Upper lobe of left lung (tissue), 6 donors: ENCODE data around the gene DTNB. TPM values are rescaled to one million over a fixed set of nuclear protein-coding genes. Genes with fewer than 3 reads are reported as not detected.

Source experiments
- ATAC-seq, 2 donors: fragments of 200-7000 bp; cut with Tn5 transposase; one replicate each; pipeline ENCODE4 v1.9.1; 2022; ENCODE audit warnings: mild to moderate bottlenecking in 2 of 2, moderate library complexity in 2 of 2; ENCODE audit not compliant: low FRiP score in 2 of 2
- DNase-seq, 2 donors: peaks; one replicate each; pipeline ENCODE4 v3.0.0-alpha.2; 2019 to 2020
- H3K27ac ChIP-seq, 4 donors: fragments of 200-600 bp; sonication (generic); one replicate each; pipeline ENCODE4 v1.5.1; 2016 to 2019
- H3K27me3 ChIP-seq, 4 donors: fragments of 200-600 bp; sonication (generic); one replicate each; pipeline ENCODE4 v1.5.1; 2017 to 2019
- H3K36me3 ChIP-seq, 4 donors: fragments of 200-600 bp; sonication (generic); one replicate each; pipeline ENCODE4 v1.5.1; 2016 to 2019
- H3K4me1 ChIP-seq, 4 donors: fragments of 200-600 bp; sonication (generic); one replicate each; pipeline ENCODE4 v1.5.1; 2018 to 2019
- H3K4me3 ChIP-seq, 4 donors: fragments of 200-600 bp; sonication (generic); one replicate each; pipeline ENCODE4 v1.5.1; 2017 to 2019; ENCODE audit warnings: mild to moderate bottlenecking in 2 of 4, moderate library complexity in 1 of 4
- H3K9me3 ChIP-seq, 4 donors: fragments of 200-600 bp; sonication (generic); one replicate each; pipeline ENCODE4 v1.5.1; 2018 to 2019
- CTCF ChIP-seq, 6 experiments: fragments of 450-650 bp in 4 of 6; fragments of 200-600 bp in 2 of 6; sonication (generic) in 2 of 6; IDR thresholded peaks; one replicate each; pipeline ENCODE4 v1.5.1; 2016 to 2019; ENCODE audit warnings: antibody characterized with exemption in 6 of 6
- EP300 ChIP-seq, 4 donors: sonication (generic); formaldehyde crosslinking; IDR thresholded peaks; one replicate each; pipeline ENCODE4 v1.5.1; 2017; ENCODE audit warnings: antibody characterized with exemption in 4 of 4, control low read depth in 2 of 4
- POLR2A ChIP-seq, 4 donors: fragments of 450-650 bp; IDR thresholded peaks; one replicate each; pipeline ENCODE4 v1.5.1; 2016 to 2017; ENCODE audit warnings: antibody characterized with exemption in 4 of 4, mild to moderate bottlenecking in 2 of 4
- POLR2AphosphoS5 ChIP-seq, 2 donors: sonication (generic); formaldehyde crosslinking; IDR thresholded peaks; one replicate each; pipeline ENCODE4 v1.5.1; 2017; ENCODE audit warnings: antibody characterized with exemption in 2 of 2
- WGBS, 2 donors: methylation state at CpG; one replicate each; pipeline ENCODE4 v1.1.5; 2017 to 2018; 5-methylcytosine and 5-hydroxymethylcytosine counted together
- total RNA-seq, 6 donors: library from RNA; depleted of rRNA in 4 of 6; stranded (reverse); fragments of >200 nt in 4 of 6; gene quantifications; one replicate each; pipeline versions ENCODE4 v1.1.0 to v1.2.1, GENCODE V29; 2016 to 2021
- donor health status: DM: no; HTN: no; CAD: no; lungs with moderate emphysema.
- donor health status: DM: no; HTN: yes; CAD: no; lungs with severe emphysema.

Gene DTNB
- total RNA-seq, 6 donors from 2014 or later: 19.3 to 59.7 (median 25.6) TPM

- H3K4me3 ChIP-seq: no peak overlapping the region
- no peaks in the 10 kb centered on the region for H3K27me3 ChIP-seq
- 95 to 100% methylated on average over 2 of the region's 2 CpGs for WGBS, 2 donors
- TF ChIP-seq POLR2A (IDR thresholded peaks at IDR 0.05) (no peak), CTCF (IDR thresholded peaks at IDR 0.05) (no peak), POLR2AphosphoS5 (IDR thresholded peaks at IDR 0.05) (no peak), EP300 (IDR thresholded peaks at IDR 0.05) (no peak)
- ATAC-seq: no peak
- DNase-seq: no peak
- H3K4me1 ChIP-seq: no peaks in the 10 kb centered on the region
- H3K36me3 ChIP-seq: no peaks in the 10 kb centered on the region
- no peaks in the 10 kb centered on the region for H3K9me3 ChIP-seq
- H3K27ac ChIP-seq: no peak overlapping the region
These were observed 75.5 kb downstream of the DTNB start for GRCh38 chr2:25597881-25598280.

GRCh38 chr2:25596516-25597244 lies 76.7 kb downstream of the DTNB start:
- no peak for DNase-seq
- Histone ChIP-seq H3K4me3 (no peak overlapping the region), H3K27ac (no peak overlapping the region), H3K27me3 (no peaks in the 10 kb centered on the region), H3K36me3 (no peaks in the 10 kb centered on the region), H3K9me3 (no peaks in the 10 kb centered on the region), H3K4me1 (peaks cover 0 to 6% (median under 1%) of the 10 kb centered on the region in 4 donors)
- no peak for ATAC-seq
- TF ChIP-seq POLR2A (IDR thresholded peaks at IDR 0.05): no peak
- TF ChIP-seq POLR2AphosphoS5 (IDR thresholded peaks at IDR 0.05): no peak
- no peak for TF ChIP-seq CTCF (IDR thresholded peaks at IDR 0.05)
- no peak for TF ChIP-seq EP300 (IDR thresholded peaks at IDR 0.05)
- 71 to 76% methylated on average over 1 of the region's 1 CpG for WGBS, 2 donors

- 91 to 93% methylated on average over 6 of the region's 6 CpGs for WGBS, 2 donors
- no peak for TF ChIP-seq POLR2AphosphoS5 (IDR thresholded peaks at IDR 0.05)
- TF ChIP-seq EP300 (IDR thresholded peaks at IDR 0.05): no peak
- TF ChIP-seq POLR2A (IDR thresholded peaks at IDR 0.05): no peak
- no peak for TF ChIP-seq CTCF (IDR thresholded peaks at IDR 0.05)
- Histone ChIP-seq H3K27me3 (no peaks in the 10 kb centered on the region), H3K36me3 (no peaks in the 10 kb centered on the region), H3K9me3 (no peaks in the 10 kb centered on the region), H3K27ac (no peak overlapping the region), H3K4me1 (peaks cover 0 to 16% (median 2%) of the 10 kb centered on the region in 4 donors), H3K4me3 (no peak overlapping the region)
- no peak for DNase-seq
- ATAC-seq: no peak
These were observed 78.0 kb downstream of the DTNB start for GRCh38 chr2:25595393-25595792.

- WGBS, 2 donors: 93 to 98% methylated on average over 3 of the region's 3 CpGs
- no peaks in the 10 kb centered on the region for H3K36me3 ChIP-seq
- no peaks in the 10 kb centered on the region for H3K9me3 ChIP-seq
- no peak for DNase-seq
- TF ChIP-seq EP300 (IDR thresholded peaks at IDR 0.05): no peak
- no peak for TF ChIP-seq POLR2AphosphoS5 (IDR thresholded peaks at IDR 0.05)
- no peak for TF ChIP-seq CTCF (IDR thresholded peaks at IDR 0.05)
- TF ChIP-seq POLR2A (IDR thresholded peaks at IDR 0.05): no peak
- ATAC-seq: no peak
- H3K4me1 ChIP-seq: peaks cover 0 to 16% (median 2%) of the 10 kb centered on the region in 4 donors
- H3K27ac ChIP-seq: no peak overlapping the region
- no peaks in the 10 kb centered on the region for H3K27me3 ChIP-seq
- no peak overlapping the region for H3K4me3 ChIP-seq
These were observed 78.4 kb downstream of the DTNB start for GRCh38 chr2:25594991-25595390.
